ENCODE data around the gene DCAF17.
"Not testable (repeated sequence)": the region's sequence is repeated elsewhere in the genome, so short reads cannot be mapped to it uniquely, and the experiment has no call there.

The DCAF17 gene

DNA sequence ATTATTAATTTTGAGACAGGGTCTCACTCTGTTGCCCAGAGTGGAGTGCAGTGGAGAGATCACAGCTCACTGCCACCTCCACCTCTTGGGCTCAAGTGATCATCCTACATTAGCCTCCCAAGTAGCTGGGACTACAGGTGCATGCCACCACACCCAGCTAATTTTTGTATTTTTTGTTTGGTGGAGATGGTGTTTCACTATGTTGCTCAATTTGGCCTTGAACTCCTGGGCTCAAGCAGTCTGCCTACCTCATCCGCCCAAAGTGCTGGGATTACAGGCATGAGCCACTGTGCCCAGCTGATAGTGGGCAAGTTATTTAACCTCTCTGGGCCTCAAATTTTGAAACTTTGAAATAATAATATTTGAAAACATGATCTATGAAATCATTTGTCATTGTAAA, 26.5 kb downstream of the DCAF17 start:
- no peak for DNase-seq

DNA sequence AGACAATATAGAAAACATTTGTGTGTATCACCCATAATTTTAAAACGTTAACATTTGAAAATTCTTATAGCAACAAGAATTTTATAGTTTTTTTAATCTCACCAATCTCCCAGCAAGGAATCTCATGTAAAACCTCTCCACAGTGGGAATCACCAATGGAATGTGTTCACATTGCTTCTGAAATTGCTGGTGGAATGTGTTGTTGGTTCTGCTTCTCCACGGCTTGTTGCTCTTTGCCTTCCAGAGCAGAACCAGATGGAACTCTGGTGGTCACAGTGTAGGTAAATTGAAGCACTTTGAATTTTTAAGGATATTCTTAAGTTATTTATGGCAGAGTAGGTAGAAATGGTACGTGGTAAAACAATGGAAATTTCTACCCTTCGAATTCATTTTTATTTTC, 35.1 kb downstream of the DCAF17 start:
- DNase-seq = no peak

DNA sequence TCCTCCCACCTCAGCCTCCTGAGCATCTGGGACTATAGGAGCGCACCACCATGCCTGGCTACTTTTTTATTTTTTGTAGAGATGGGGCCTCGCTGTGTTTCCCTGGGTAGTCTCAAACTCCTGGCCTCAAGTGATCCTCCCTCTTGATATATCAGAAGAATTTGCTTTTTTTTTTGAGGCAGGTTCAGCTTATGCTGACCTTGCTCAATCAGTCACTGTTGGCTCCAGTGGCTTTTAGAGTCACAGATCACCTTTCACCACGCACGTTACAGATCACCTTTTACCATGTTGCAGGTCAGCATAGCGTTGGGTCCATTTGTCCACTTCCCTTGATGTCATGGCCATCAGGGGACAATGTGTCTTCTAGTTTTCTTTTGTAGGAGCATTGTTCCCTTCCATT, 36.1 kb downstream of the DCAF17 start:
- no peak for DNase-seq

GRCh38 chr2:171475979-171476378, 42.0 kb downstream of the DCAF17 start:
- no peak for DNase-seq

DNA sequence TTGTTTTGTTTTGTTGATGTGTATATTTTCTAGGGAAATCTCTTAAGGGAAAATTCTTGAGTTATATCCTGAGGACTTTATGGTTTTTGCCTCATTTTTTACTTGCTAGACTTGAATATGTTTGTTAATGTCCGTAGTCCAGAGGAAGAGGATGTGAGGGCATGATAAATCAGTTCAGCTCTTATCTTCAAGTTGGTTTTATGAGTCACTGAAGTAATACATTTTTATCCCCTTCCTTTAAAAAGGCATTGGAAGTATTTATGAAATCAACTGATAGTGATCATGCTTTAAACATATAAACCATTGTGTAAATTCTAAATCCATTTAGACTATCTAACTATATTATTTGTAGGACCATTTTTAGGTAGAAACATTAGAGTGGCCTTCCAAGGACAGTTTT, 44.3 kb downstream of the DCAF17 start:
- DNase-seq = no peak

DNA sequence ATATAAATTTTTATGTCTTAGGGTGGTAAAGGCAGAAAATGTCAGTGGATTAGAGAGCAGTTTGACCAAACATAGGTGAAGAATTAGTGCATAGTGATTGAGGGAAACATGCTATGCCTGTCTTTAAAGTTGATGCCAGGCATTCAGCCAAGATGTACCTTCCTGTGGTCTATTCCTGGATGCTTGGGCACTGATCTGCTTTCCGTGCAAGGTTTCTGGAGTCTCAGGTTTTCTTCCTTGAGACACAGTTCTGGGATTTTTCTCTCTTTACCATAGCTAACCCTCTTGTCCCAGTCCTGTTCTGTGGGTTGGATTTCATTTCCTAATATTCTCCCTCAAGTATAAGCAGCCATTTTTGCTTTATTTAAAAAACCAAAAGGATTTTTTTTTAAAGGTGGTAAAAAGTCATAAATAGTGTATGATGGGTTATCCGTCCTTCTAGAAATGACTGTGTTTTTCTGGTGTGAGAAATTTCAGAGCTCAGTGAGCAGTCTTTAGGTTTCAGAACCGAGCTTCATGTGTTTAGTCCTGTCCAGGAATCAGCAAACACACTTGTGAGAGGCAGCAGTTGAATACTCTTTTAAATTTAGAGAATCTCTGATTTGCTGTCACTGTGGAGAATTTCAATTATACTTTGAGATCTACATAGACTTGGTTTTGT, 45.3 kb downstream of the DCAF17 start:
- DNase-seq = no peak

GRCh38 chr2:171480908-171481307, 46.9 kb downstream of the DCAF17 start:
- no peak for DNase-seq

DNA sequence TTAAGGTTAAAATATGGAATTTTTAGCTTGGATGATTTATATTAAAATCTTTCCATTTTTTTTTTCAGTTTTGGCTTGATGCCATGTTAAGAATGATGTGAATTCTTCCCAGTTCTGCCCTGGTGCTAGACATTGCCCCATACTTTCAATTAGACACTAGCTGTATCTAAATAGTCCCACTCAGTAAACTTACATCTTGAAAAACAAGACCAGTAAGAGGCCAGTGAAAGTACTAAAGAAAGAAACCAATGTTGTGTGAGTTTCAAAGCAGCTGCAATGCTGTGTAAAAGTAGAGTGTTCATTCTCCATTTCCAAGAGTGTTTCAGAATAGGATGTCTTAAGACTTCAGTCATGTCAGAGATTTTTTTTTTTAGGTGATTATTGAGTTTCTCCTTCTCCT, 48.3 kb downstream of the DCAF17 start:
- DNase-seq = no peak

DNA sequence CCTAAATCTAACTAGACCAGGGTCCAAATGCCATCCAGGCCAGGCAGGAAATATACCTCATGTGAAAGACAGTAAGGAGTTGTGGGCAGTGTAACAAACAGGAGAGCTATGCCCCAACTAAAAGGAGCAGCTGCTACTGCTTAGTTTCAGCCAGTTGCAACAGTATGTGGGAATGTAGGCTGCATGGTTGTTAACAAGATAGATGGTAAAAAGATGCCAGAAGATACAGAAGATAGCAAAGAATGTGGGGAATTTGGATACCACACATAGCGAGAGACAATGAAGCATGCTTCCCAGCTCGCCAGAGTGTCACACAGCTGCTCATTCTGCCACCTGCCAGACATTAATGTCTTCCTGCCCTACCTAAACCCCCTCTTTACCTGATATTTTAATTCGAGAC, 48.9 kb downstream of the DCAF17 start:
- no peak for DNase-seq

DNA sequence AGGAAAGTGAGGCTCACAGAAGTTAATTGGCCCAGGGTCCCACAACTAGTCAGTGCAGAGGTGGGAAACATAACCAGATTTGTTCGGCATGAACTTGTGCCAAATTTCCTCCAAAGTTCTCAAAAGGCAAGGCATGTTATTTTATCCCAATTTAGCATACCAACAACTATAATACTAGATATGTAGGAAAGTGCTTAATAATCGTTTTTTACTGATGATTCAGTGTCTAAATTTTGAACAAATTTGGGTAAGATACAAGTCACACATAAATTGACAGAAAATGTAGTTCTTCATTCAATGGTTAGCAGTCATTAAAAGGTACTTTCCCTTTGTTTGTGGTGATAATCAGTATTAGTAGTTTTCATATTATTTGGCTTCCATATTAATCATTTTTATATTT, 49.8 kb downstream of the DCAF17 start:
- DNase-seq = no peak

DNA sequence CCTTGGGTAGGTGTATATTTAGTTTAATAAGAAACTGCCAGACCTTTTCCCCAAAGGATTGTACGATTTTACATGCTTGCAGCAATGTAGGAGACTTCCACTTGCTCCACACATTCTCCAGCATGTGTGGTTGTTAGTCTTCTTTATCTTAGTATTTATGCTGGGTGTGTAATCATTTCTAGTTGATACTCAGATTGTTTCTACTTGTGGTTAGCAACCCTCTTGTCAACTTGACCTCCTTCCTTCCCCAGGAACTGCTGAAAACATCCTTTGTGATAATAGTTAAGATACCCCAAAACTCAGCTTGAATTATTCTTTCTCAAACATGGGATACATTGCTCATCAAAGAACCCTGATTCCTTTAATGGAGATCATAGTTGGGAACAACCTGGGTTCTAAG, 51.1 kb downstream of the DCAF17 start:
- DNase-seq = no peak

DNA sequence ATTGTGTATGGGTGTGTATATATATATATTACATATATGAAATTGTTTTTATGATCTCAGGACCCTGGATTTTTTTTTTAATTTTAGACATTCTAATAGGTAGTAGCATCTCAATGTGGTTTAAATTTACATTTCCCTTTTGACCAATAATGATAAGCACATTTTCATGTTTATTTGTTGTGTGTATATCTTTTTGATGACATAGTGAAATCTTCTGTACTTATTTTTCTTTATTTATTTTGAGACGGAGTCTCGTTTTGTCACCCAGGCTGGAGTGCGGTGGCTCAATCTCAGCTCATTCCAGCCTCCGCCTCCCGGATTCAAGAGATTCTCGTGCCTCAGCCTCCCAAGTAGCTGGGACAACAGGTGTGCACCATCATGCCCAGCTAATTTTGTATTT, 53.2 kb downstream of the DCAF17 start:
- DNase-seq = no peak

GRCh38 chr2:171487803-171488259, 53.8 kb downstream of the DCAF17 start:
- no peak for DNase-seq

GRCh38 chr2:171490577-171490976, 56.6 kb downstream of the DCAF17 start:
- DNase-seq = no peak

DNA sequence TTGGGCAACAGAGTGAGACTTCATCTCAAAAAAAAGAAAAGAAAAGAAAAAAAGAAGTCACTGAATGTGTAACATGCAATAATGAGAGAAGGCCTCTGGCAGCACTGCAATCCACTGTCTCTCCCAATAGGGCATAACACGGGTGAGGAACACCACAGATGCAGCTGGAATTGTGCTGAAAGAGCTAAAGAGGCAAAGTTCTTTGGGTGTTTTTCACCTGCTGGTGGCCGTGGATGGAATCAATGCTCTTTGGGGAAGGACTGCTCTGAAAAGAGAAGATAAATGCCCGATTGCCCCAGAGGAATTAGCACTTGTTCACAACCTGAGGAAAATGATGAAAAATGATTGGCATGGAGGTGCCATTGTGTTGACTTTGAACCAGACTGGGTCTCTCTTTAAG, 57.3 kb downstream of the DCAF17 start:
- DNase-seq = no peak

DNA sequence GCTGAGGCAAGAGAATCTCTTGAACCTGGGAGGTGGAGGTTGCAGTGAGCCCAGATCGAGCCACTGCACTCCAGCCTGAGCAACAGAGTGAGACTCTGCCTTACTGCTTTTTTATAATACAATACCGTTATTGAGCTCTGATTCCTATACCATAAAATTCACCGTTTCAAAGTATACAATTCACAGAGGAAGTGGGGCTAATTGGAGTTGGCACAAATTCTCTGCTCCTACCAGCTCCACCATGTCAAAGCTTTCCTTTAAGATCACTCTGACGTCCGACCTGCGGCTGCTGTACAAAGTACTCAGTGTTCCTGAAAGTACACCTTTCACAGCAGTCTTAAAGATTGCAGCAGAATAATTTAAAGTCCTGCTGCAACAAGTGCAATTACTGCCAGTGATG, 58.6 kb downstream of the DCAF17 start:
- DNase-seq = no peak

DNA sequence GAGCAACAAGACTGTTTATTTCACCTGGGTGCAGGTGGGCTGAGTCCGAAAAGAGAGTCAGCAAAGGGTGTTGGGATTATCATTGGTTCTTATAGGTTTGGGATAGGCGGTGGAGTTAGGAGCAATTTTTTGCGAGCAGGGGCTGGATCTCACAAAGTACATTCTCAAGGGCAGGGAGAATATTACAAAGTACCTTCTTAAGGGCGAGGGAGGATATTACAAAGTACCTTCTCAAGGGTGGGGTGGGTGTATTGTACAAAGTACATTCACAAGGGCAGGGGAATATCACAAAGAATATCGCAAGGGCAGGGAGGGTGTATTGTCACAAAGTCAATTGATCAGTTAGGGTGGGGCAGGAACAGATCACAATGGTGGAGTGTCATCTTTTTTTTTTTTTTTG, 63.6 kb downstream of the DCAF17 start:
- not testable (repeated sequence) for DNase-seq

GRCh38 chr2:171505374-171505773, 71.3 kb downstream of the DCAF17 start:
- no peak for DNase-seq

- no peak for DNase-seq
Measured at GRCh38 chr2:171509945-171510731, 76.1 kb downstream of the DCAF17 start.

DNA sequence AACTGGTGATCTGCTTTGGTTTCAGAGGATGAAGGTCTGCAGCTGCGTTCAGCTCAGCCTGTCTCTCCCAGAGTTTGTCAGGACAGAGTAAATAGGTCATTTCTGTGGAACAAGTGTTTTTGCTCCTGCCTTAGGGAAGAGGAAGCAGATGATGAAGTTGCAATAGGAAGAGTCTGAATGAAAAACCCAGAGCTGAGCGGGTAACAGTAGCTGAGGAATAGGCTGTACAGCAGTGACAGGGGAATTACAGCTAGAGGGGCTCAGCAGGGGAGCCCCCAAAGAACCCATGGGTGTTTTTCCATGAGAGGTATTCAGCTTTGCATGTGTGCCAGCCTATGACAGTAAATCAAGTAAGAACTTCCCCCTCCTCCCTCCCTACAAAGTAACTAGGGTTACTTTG, 78.0 kb downstream of the DCAF17 start:
- DNase-seq = no peak

DNA sequence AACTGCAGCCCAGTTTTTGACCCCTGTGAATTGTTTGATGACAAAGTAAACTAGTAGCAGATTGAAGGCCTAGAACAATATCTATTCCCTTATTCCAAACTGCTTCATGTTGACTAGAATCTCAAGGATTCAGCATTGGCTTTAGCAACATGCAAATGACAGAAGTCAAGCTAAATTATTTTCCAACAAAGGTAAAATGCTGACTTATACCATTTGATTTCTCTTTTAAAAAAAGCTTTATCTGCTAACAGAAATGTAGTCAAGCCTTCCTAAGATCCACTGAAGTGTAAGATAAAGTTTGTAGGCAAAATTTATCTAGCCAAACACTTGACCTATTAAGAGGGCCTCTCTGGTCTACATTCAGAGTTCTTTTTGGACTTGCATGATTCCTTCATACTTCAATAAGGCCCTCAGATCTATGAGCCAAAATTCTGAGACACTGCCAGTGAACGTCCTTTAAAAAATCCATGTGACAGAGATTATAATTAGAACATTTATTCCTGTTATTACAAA, 78.7 kb downstream of the DCAF17 start:
- DNase-seq = no peak

- no peak for DNase-seq
Measured at GRCh38 chr2:171513719-171514160, 79.7 kb downstream of the DCAF17 start.

DNA sequence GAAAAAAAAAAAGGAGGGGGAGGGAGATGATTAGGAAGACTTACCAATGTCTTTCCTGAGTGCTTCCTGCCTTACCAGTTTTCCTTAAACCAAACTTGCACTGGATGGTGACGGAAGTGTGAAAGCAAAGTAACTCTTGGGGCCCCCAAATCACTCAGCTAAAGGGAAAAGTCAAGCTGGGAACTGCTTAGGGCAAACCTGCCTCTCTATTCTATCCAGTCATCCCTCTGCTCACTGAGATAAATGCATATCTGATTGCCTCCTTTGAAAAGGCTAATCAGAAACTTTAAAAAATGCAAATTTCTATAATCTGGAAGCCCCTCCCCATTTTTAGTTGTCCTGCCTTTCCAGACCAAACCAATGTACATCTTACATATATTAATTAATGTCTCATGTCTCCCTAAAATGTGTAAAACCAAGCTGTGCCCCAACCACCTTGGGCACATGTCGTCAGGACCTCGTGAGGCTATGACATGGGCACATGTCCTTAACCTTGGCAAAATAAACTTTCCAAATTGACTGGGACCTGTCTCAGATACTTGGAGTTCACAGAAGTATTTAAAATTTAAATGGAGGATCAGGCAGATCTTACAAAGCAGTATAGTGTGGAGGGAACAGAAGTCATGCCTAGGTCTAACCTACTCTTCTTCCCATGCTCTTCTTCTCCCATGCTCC, 81.0 kb downstream of the DCAF17 start:
- no peak for DNase-seq
